K562 (cell line): Measurements from ENCODE around the gene SIMC1. TPM values are rescaled to one million over a fixed set of nuclear protein-coding genes. Genes with fewer than 3 reads are reported as not detected.

Source experiments
- ATAC-seq: fragments of 200-7000 bp; cut with Tn5 transposase; 3 replicates; pipeline ENCODE4 v1.9.1; 2020; ENCODE audit warnings: moderate library complexity
- BruUV-seq: library from RNA; stranded (reverse); fragments of 400-500 nt; replicated peaks from 2 replicates; lab custom pipeline; 2021; lab: Mats Ljungman, UMichigan
- CTCF ChIA-PET: fragments of 300-600 bp; formaldehyde crosslinking; extraction: SDS; loops from one replicate; lab custom pipeline; 2021; ENCODE audit warnings: low intra/inter-chr PET ratio; lab: Yijun Ruan, JAX
- POLR2A ChIA-PET: fragments of 300-600, 350-650 bp; sonication (Branson Sonifier 250); formaldehyde crosslinking; extraction: SDS; loops from one replicate; lab custom pipeline; 2021; ENCODE audit warnings: antibody characterized with exemption, inconsistent platforms; lab: Yijun Ruan, JAX
- DNase-seq, 4 experiments: peaks; one replicate each; pipeline versions ENCODE4 v3.0.0 to v3.0.0-alpha.2; 2011 to 2018; ENCODE audit warnings: low spot score in 3 of 4, mixed read lengths in 3 of 4; ENCODE audit errors: extremely low read depth in 1 of 4
- FAIRE-seq: peaks from 2 replicates; lab custom pipeline; 2011; peaks lifted over from hg19 to GRCh38; lab: Jason Lieb, UNC
- H2AFZ ChIP-seq: 2 replicates; pipeline ENCODE4 v1.6.0; 2011; ENCODE audit warnings: low read depth, low read length, control low read depth, inconsistent platforms
- H3K27ac ChIP-seq: fragments of 200-600 bp; 3 replicates; pipeline ENCODE4 v1.8.0; 2011; ENCODE audit warnings: low read depth, mild to moderate bottlenecking, control low read depth, inconsistent platforms, low read length, moderate library complexity, mixed read lengths; ENCODE audit errors: extremely low read depth
- H3K27me3 ChIP-seq, 2 experiments: fragments of 300-600 bp in 1 of 2; 2 replicates in 1 of 2; 3 replicates in 1 of 2; pipeline versions ENCODE4 v1.6.0 to v1.8.0; 2011; ENCODE audit warnings: inconsistent platforms in 2 of 2, low read length in 2 of 2, mild to moderate bottlenecking in 1 of 2, mixed read lengths in 1 of 2, moderate library complexity in 1 of 2; ENCODE audit not compliant: control insufficient read depth in 2 of 2, insufficient read depth in 2 of 2
- H3K36me3 ChIP-seq: fragments of 300-600 bp; 3 replicates; pipeline ENCODE4 v1.8.0; 2011; ENCODE audit warnings: mild to moderate bottlenecking, low read length, inconsistent platforms; ENCODE audit not compliant: control insufficient read depth, insufficient read depth
- H3K4me1 ChIP-seq, 2 experiments: fragments of 200-600 bp in 1 of 2; replicated peaks in 1 of 2; 2 replicates in 1 of 2; 3 replicates in 1 of 2; pipeline versions ENCODE4 v1.5.1 to v1.8.0; 2011; ENCODE audit warnings: inconsistent platforms in 2 of 2, low read length in 2 of 2, mild to moderate bottlenecking in 1 of 2, mixed read lengths in 1 of 2, moderate library complexity in 1 of 2; ENCODE audit not compliant: control insufficient read depth in 2 of 2, insufficient read depth in 2 of 2
- H3K4me2 ChIP-seq: 2 replicates; pipeline ENCODE4 v1.6.1; 2011; ENCODE audit warnings: low read length, control low read depth, inconsistent platforms, mixed read lengths; ENCODE audit not compliant: insufficient read depth
- H3K4me3 ChIP-seq: fragments of 200-600 bp; sonication (generic), shearing (Covaris generic); 2 replicates; pipeline ENCODE4 v1.5.1; 2016; ENCODE audit warnings: control low read depth, inconsistent platforms
- H3K79me2 ChIP-seq: fragments of 200-600 bp; 3 replicates; pipeline ENCODE4 v1.8.0; 2011; ENCODE audit warnings: low read length, inconsistent platforms; ENCODE audit not compliant: control insufficient read depth, insufficient read depth
- H3K9ac ChIP-seq, 2 experiments: 2 replicates each; pipeline versions ENCODE4 v1.6.0 to v1.6.1; 2011; ENCODE audit warnings: low read depth in 2 of 2, low read length in 2 of 2, control low read depth in 1 of 2, inconsistent platforms in 1 of 2, mild to moderate bottlenecking in 1 of 2, mixed read lengths in 1 of 2; ENCODE audit not compliant: insufficient read depth in 1 of 2
- H3K9me1 ChIP-seq: one replicate; pipeline ENCODE4 v1.6.0; 2011; ENCODE audit warnings: inconsistent platforms, mild to moderate bottlenecking, low read length, moderate library complexity; ENCODE audit not compliant: control insufficient read depth, insufficient read depth
- H3K9me3 ChIP-seq: replicated peaks from 2 replicates; pipeline ENCODE4 v1.5.1; 2011; ENCODE audit warnings: low read depth, low read length, inconsistent platforms; ENCODE audit not compliant: control insufficient read depth, insufficient read depth
- H4K20me1 ChIP-seq: replicated peaks from 2 replicates; pipeline ENCODE4 v1.6.1; 2011; ENCODE audit warnings: low read length, inconsistent platforms, mixed read lengths; ENCODE audit not compliant: control insufficient read depth, insufficient read depth
- ARHGAP35 ChIP-seq: fragments of 450-650 bp; IDR thresholded peaks from 2 replicates; pipeline ENCODE4 v1.6.1; 2018; ENCODE audit not compliant: partially characterized antibody
- ARID3B ChIP-seq: fragments of 250-450 bp; sonication (Bioruptor Pico); IDR thresholded peaks from 2 replicates; pipeline ENCODE4 v1.4.0; 2020; ENCODE audit warnings: borderline replicate concordance
- BACH1 ChIP-seq: fragments of 200-800 bp; sonication (Bioruptor generic); IDR thresholded peaks from 2 replicates; pipeline ENCODE4 v1.6.1; 2016; ENCODE audit warnings: missing genetic modification characterization, missing compliant biosample characterization
- BCLAF1 ChIP-seq, 2 experiments: fragments of 450-650 bp in 1 of 2; IDR thresholded peaks; 2 replicates each; pipeline ENCODE4 v1.6.1; 2011 to 2017; ENCODE audit warnings: low read depth in 2 of 2, antibody characterized with exemption in 1 of 2, borderline replicate concordance in 1 of 2, low read length in 1 of 2, mild to moderate bottlenecking in 1 of 2, mixed read lengths in 1 of 2; ENCODE audit not compliant: control insufficient read depth in 1 of 2
- FOSL1 ChIP-seq: fragments of 200-800 bp; sonication (Bioruptor generic); conservative IDR thresholded peaks from 2 replicates; pipeline ENCODE4 v1.6.1; 2016; ENCODE audit warnings: missing genetic modification characterization, missing compliant biosample characterization
- GABPB2 ChIP-seq: fragments of 250-450 bp; sonication (Bioruptor Pico); conservative IDR thresholded peaks from 2 replicates; pipeline ENCODE4 v1.5.1; 2021; ENCODE audit warnings: mild to moderate bottlenecking
- GATA2 ChIP-seq: sonication (generic); formaldehyde crosslinking; IDR thresholded peaks from 2 replicates; pipeline ENCODE4 v1.4.0; 2020; ENCODE audit warnings: mild to moderate bottlenecking, missing genetic modification reagents
- NCOA4 ChIP-seq: fragments of 450-650 bp; IDR thresholded peaks from 2 replicates; pipeline ENCODE4 v1.6.1; 2018; ENCODE audit warnings: mild to moderate bottlenecking; ENCODE audit not compliant: partially characterized antibody
- NFIX ChIP-seq: fragments of 250-450 bp; sonication (Bioruptor Pico); IDR thresholded peaks from 2 replicates; pipeline ENCODE4 v1.4.0; 2020; ENCODE audit warnings: low read depth, mild to moderate bottlenecking, moderate library complexity
- PTRF ChIP-seq: fragments of 450-650 bp; IDR thresholded peaks from 2 replicates; pipeline ENCODE4 v1.6.1; 2016; ENCODE audit warnings: mild to moderate bottlenecking, missing genetic modification characterization, missing compliant biosample characterization
- RBM15 ChIP-seq: fragments of 200-400 bp; formaldehyde crosslinking; IDR thresholded peaks from 2 replicates; pipeline ENCODE4 v1.6.1; 2018; ENCODE audit warnings: mild to moderate bottlenecking, low read length, moderate library complexity; ENCODE audit not compliant: insufficient read depth
- RBM22 ChIP-seq: fragments of 200-400 bp; formaldehyde crosslinking; IDR thresholded peaks from 2 replicates; pipeline ENCODE4 v1.6.1; 2018; ENCODE audit warnings: low read length, low read depth; ENCODE audit not compliant: poor library complexity, severe bottlenecking
- RCOR1 ChIP-seq, 2 experiments: IDR thresholded peaks; 2 replicates each; pipeline ENCODE4 v1.6.1; 2012; ENCODE audit warnings: low read depth in 2 of 2, low read length in 2 of 2, borderline replicate concordance in 1 of 2, improper control_type of control experiment in 1 of 2
- TFAP4 ChIP-seq: sonication (generic); formaldehyde crosslinking; IDR thresholded peaks from 2 replicates; pipeline ENCODE4 v1.8.0; 2022; ENCODE audit warnings: missing genetic modification reagents, mild to moderate bottlenecking, moderate library complexity, borderline replicate concordance
- ZNF23 ChIP-seq: fragments of 250-450 bp; sonication (Bioruptor Pico); IDR thresholded peaks from 2 replicates; pipeline ENCODE4 v1.4.0; 2020; ENCODE audit warnings: mild to moderate bottlenecking
- ZNF282 ChIP-seq: sonication (generic); formaldehyde crosslinking; IDR thresholded peaks from 2 replicates; pipeline ENCODE4 v1.8.1; 2023; ENCODE audit warnings: missing genetic modification reagents
- ZNF696 ChIP-seq: fragments of 250-450 bp; sonication (Bioruptor Pico); conservative IDR thresholded peaks from 2 replicates; pipeline ENCODE4 v1.4.0; 2020; ENCODE audit warnings: mild to moderate bottlenecking, moderate library complexity
- ZNF76 ChIP-seq: fragments of 250-450 bp; sonication (Bioruptor Pico); IDR thresholded peaks from 2 replicates; pipeline ENCODE4 v1.4.0; 2020; ENCODE audit warnings: mild to moderate bottlenecking, moderate library complexity, borderline replicate concordance
- WGBS: fragments of 100-300 bp; shearing (Covaris generic); methylation state at CpG from one replicate; pipeline ENCODE4 v1.1.6; 2016; ENCODE audit warnings: low coverage, mixed read lengths; ENCODE audit not compliant: insufficient coverage; ENCODE audit errors: missing lambda C conversion rate; 5-methylcytosine and 5-hydroxymethylcytosine counted together
- in situ Hi-C: fragments of 300-500 bp; cut with MboI; formaldehyde crosslinking; loops from 4 replicates; pipeline ENCODE4 v1.15.0; 2018; ENCODE audit warnings: inconsistent platforms, mixed read lengths
- intact Hi-C: fragments of 100-400 bp; cut with micrococcal nuclease; formaldehyde crosslinking; loops from 2 replicates; pipeline ENCODE4 v1.14.2; 2022
- polyA plus RNA-seq, 8 experiments: library from polyadenylated mRNA; depleted of rRNA in 4 of 8; stranded (reverse) in 5 of 8; unstranded in 3 of 8; fragments of >200 nt; fragmentation: Nextera tagmentation in 2 of 8; fragmentation: Illumina TruSeq in 1 of 8; extraction: Ambion mirVana in 2 of 8; extraction: Trizol in 1 of 8; gene quantifications; 2 replicates each; pipeline versions ENCODE4 v1.2.1 to v1.2.3, GENCODE V29; 2011 to 2014; ENCODE audit warnings: inconsistent platforms in 1 of 8, missing spikeins in 1 of 8
- total RNA-seq, 7 experiments: library from RNA; depleted of rRNA in 6 of 7; stranded (reverse); fragments of >200 nt in 6 of 7; fragmentation: Illumina TruSeq in 2 of 7; extraction: Trizol in 2 of 7; gene quantifications; 2 replicates each; pipeline versions ENCODE4 v1.2.1 to v1.2.3, GENCODE V29; 2011 to 2021; ENCODE audit warnings: low replicate concordance in 1 of 7

Gene SIMC1
- total and polyA plus RNA-seq, 9 of the 15 experiments (the other 6 are each of a cell fraction or from before 2014, with no cell fraction given) = 7.2 to 36.3 (median 14.7) TPM

- Histone ChIP-seq H3K27me3 (no peaks in the 10 kb centered on the region), H4K20me1 (no peaks in the 10 kb centered on the region; the same call in 1 of the 2 replicates), H3K9me1 (no peaks in the 10 kb centered on the region), H3K4me3 (no peak overlapping the region), H3K4me1 (peaks cover 2 to 4% of the 10 kb centered on the region in 2 experiments; a peak in 3 of 5 replicates), H3K27ac (no peak overlapping the region), H3K9ac (no peak overlapping the region), H2AFZ (no peak overlapping the region), H3K4me2 (no peak overlapping the region), H3K9me3 (no peaks in the 10 kb centered on the region), H3K79me2 (peaks cover 17% of the 10 kb centered on the region), H3K36me3 (peaks cover 65% of the 10 kb centered on the region)
- 77% methylated on average over 3 of the region's 3 CpGs for WGBS
- BruUV-seq = no TSS peak
- no peak for ATAC-seq
- in situ Hi-C loops (no loop called here), intact Hi-C loops (no loop called here)
- FAIRE-seq = no peak
- no peak for DNase-seq
- POLR2A ChIA-PET = interaction anchor here (1.0 kb wide), 1 partner anchor 218 kb away, joined by 3 read pairs; no protein-coding TSS in a partner anchor
- CTCF ChIA-PET = no interaction called here
- TF ChIP-seq ZNF696 (CRISPR knock-in tag) (no peak), FOSL1 (no peak), PTRF (tag) (no peak), RCOR1 (IDR thresholded peaks at IDR 0.05; ENCODE audit: borderline replicate concordance in 1 of 2, low read depth in 2 of 2, low read length in 2 of 2) (no peak), ARID3B (no peak), GATA2 (no peak), BACH1 (tag) (no peak), NCOA4 (no peak), BCLAF1 (IDR thresholded peaks at IDR 0.05; ENCODE audit: borderline replicate concordance in 1 of 2, control insufficient read depth in 1 of 2, low read depth in 2 of 2, low read length in 1 of 2) (no peak), TFAP4 (CRISPR knock-in tag) (no peak), ARHGAP35 (no peak), ZNF23 (CRISPR knock-in tag) (no peak), RBM22 (no peak), NFIX (CRISPR knock-in tag) (no peak), ZNF76 (CRISPR knock-in tag) (no peak), ZNF282 (CRISPR knock-in tag) (no peak), GABPB2 (CRISPR knock-in tag) (no peak), RBM15 (no peak)
Observed at GRCh38 chr5:176381423-176381822, 143.2 kb downstream of the SIMC1 start.
